GM18507 (cell line): ENCODE results near the gene KRR1.
A peak's percentile ranks its signal among the peaks of the same experiment; 100 is the strongest.
"Not testable (repeated sequence)": the region's sequence is repeated elsewhere in the genome, so short reads cannot be mapped to it uniquely, and the experiment has no call there.

Source experiments
- DNase-seq: peaks from one replicate; pipeline ENCODE4 v3.0.0; 2011; ENCODE audit warnings: low read depth; ENCODE audit not compliant: insufficient read length; ENCODE audit errors: extremely low spot score
- FAIRE-seq: peaks from 2 replicates; lab custom pipeline; 2011; peaks lifted over from hg19 to GRCh38; lab: Jason Lieb, UNC

Gene KRR1

DNA sequence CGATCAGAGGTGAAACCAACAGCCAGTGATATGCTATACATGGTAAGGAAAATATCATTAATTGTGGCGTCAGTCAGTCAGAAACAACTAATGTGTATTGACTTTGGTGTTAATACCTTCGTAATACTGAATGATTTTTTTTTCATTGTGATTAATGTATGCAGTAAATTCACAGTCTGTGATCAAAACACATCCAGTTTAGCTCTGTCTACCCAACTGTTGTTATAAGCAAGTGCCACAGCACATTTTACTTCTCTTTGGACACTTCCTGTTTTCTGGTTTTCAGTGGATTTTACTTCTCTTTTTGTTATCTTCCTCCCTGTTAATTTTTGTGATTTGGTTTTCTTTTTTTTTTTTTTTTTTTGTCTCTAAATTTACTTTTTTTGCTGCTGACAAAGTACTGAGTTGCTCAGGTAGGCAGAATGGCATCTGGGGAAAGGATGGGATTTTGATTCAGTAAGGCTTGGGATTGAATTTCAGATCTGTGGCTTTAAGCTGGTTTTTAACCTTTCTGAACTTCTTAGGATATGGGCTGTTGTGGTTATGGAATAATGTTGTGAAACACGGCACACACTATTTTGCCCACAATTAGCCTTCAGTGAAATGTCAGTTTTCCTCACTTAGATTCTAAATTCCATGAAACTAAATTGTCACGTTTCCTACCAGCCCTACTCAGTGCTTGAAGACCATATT, 30.2 kb downstream of the KRR1 start:
- no peak for FAIRE-seq
- DNase-seq = no peak

DNA sequence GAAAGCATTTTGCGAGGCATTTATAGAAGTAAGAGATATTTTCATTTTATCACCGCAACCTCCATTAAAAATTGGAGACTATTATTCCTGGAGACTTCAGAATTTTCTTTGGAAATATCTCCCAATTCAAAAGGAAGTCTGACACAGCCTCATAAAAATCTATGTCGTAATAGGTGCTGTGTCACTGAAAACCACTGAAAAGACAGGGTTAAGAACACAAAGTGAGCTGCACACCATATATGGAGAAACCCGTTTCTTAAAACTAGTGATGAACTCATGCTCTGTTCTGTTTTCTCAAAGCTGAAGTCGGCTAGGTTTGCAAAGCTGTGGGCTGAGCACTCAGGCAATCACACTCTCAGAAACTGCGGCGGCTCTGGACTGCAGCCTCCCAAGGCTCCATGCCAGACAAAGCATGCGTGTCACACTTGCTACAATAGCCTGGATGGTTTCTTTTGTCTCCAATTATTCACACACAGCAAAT, 30.9 kb downstream of the KRR1 start, which contains the start of gene GLIPR1:
Gene GLIPR1 (plus strand): TSS at position 287 of the 481 bp plus-strand sequence. CDS start 126 bp downstream, at position 413.
- peak; percentile 46 for DNase-seq
- peak; percentile 92 for FAIRE-seq

DNA sequence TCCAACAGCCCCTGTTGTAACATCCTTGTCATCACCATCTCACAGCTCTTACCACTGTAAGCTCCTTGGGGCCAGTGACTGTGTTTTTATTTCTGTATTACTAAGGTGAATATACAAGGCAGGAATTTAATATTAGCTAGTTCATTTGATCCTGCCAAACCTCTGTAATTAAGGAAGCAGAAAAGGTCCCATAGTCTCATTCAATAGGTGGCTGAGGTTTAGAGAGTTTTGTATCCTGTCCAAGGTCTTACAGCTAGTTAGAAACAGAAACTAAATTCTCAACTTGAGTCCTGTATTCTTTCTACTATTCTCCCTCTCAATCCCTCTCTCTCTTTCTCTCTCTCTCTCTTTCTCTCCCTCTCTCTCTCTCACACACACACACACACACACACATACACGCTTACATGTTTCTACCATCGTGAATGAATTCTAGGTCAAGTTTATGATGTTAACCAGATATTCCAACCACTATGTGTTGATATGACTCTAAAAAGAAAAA, 31.4 kb downstream of the KRR1 start:
- FAIRE-seq (no peak), DNase-seq (no peak)

DNA sequence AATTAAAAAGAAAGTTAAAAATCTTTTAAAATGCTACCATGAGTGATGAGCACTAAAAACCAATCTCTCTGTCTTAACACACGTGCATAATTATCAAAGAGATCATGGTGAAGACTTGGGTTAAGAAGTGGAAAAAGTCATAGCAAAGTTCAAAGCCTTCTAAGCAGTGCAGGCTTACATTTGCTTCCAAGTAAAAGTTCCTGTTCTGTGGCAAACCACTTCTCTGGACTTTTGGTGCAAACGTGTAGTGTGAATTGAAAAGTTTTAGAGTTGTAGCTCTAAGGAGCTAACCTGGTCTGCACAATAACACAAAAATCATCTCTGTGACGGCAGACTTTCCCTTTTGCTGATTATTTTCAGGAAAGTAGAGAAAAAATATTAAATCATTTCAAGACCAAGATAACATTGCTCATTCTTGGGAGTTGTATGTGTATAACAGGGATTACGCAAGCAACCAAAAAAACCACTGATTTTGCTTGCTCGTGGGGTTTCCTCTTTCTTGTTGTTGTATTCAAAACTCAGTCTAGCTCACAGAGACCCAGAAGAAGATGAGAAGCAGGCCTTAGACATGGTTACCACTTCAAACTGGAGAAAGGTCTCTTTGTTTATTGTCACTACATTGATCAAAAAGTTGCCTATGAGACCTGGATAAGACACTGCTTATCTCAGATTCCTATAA, 33.2 kb downstream of the KRR1 start:
- DNase-seq = no peak
- peak; percentile 21 for FAIRE-seq

DNA sequence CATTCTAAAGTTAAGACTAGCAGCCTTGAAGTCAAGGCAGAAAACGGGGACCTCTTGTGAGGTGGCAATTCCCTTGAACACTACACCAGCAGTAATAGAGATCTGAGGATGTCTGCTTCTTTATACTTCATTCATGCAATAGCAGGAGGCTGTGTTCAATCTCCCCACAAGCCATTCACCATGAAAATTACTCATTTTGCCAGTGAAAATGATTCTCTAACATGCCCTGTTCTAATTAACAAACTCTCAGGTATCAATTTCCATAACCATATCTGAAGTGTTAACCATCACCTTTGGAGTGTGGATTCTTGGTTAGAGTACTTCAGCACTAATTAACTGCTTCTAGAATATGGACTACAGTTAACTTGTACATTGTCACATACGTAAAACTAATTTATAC, 34.3 kb downstream of the KRR1 start:
- no peak for DNase-seq
- FAIRE-seq = peak; percentile 59

DNA sequence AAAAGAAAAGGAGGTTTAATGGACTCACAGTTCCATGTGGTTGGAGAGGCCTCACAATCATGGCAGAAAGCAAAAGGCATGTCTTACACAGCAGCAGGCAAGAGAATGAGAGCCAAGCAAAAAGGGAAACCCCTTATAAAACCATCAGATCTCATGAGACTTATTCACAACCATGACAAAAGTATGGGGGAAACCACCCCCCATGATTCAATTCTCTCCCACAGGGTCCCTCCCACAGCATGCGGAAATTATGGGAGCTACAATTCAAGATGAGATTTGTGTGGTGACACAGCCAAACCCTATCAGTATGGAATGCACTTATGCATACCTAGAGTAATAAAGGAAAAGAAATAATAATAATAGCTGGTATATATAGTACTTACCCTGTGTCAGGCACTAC, 35.3 kb downstream of the KRR1 start:
- FAIRE-seq (no peak), DNase-seq (no peak)

DNA sequence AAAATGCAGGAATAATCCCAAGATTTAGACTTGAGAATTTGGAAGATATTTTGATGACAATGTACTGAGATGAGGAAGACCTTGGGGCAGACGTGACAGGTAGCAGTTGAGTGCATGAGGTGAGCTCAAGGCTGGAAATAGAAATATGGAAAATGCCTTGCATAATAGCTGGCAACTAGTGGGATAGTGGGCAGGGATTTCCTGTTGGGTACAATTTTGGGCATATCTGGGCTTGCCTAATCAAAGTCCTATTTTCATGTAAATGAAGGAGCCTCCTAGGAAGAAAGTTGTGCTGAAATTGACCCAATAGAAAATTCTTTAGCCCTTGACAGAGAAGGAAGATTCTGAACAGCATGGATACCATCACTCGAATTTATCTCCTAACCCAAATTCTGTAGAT, 37.3 kb downstream of the KRR1 start:
- DNase-seq (no peak), FAIRE-seq (no peak)

DNA sequence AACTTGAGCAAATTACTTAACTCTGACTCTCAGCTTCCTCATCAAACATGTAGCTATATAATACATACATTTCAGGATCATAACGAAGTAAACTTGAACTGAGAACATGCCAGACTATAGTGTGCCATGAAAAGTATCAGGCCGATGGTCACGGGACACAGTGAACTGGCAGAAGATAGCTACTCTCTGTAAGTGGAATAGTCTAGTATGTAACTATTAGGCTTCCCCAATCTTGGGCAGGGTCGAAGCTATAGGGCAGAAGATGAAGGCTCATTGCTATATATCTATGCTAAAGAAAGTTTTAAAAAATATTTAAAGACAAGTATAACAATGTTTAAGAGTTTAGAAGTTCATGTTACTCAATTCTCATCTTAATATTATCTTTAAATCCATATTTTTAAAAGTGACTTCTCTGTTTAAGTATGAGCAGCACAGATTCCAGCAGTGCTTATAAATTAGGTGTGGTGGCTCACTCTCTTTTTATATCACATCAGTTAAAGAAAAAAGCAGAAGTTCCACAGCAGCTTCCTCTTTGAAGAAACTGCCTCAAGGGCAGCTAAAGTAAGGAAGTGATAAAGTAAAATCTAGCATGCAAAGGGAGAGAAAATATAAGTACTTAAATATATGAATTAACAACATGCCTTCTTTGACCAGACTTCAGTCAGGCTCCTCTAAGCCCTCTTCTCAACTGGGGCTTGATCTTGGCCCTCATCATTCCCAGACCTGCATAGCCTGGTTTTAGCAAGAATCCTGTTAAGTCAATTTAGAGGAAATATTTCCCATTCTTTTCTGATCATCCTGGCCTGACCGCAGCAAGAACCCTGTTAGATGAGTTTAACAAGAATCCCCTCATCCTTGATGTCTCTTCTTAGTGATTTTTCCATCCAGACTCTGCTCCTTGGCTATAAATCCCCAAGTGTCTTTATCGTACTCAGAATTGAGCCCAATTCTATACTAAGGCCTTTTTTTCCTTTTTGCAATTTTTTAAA, 39.2 kb downstream of the KRR1 start:
- DNase-seq (no peak), FAIRE-seq (peak; percentile 47)

DNA sequence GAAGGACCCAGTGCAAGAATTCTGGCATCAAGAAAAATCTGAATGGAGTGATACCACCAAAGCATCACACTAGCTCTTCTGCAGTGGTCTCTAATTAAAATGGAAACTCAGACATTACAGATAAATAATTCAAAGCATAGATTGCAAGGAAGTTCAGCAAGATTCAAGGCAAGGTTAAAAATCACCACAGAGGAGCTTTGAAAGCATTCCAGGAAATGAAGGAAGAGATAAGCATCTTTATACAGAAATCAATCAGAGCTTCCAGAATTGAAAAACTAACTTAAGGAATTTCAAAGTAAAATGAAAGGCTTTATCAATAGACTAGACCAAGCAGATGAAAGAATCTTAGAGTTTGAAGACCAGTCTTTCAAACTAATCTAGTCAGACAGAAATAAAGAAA, 51.2 kb downstream of the KRR1 start:
- no peak for FAIRE-seq
- DNase-seq = no peak

DNA sequence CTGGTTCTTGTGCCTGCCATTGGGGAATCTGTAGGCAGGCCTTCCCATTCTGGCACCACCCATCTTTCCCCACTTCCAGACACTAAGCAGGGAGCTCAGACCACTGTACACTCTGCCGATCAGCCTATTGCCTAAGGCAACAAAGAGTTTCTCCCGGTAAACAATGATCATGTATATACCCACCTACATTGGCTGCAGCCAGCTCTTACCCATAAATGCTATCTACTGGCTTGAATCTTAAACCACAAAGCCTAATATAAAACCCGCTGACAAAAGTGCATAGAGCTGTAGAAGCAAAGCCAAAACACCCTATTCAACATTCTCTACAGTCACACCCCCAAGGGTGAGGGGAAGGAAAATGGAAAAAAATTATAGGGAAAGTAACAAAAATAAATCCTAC, 51.7 kb downstream of the KRR1 start:
- FAIRE-seq (no peak), DNase-seq (no peak)

DNA sequence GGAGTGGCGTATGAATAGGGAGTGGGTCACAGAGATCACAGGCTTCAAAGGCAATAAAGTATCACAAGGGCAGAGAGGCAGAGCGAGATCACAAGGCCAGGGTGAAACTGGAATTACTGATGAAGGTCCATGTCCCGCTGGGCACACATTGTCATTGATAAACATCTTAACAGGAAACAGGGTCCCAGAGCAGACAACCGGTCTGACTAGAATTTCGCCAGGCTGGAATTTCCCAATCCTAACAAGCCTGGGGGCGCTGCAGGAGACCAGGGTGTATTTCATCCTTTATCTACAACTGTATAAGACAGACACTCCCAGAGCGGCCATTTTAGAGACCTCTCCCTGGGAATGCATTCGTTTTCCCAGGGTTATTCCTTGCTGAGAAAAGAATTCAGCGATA, 53.5 kb downstream of the KRR1 start:
- DNase-seq, FAIRE-seq: not testable (repeated sequence)

DNA sequence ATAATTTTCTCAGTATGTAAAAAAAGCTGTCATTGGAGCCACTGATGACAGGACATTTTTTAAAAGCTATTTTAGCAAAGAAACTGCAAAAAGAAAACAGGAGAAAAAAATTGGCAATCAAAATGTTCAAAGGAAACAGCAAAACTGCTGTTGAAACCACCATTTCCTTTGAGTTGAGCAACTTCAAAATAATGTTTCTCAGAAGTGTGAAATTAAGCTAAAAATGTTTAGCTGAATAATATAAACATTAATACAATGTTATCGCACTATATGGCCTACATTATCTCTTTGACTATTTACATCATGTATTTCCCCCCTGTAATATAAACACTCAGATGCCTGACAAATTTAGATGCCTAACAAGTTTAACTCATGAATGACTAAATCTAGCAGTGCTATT, 54.2 kb downstream of the KRR1 start:
- no peak for DNase-seq
- no peak for FAIRE-seq

DNA sequence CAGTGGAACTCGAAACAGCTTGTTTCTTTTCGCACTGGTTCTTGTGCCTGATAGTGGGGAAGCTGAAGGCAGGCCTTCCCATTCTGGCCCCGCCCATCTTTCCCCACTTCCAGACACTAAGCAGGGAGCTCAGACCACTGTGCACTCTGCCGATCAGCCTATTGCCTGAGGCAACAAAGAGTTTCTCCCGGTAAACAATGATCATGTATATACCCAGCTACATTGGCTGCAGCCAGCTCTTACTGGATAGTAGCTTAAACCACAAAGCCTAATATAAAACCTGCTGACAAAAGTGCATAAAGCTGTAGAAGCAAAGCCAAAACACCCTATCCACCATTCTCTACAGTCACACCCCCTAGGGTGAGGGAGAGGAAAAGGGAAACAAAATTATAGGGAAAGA, 55.6 kb downstream of the KRR1 start:
- FAIRE-seq = no peak
- DNase-seq = no peak

DNA sequence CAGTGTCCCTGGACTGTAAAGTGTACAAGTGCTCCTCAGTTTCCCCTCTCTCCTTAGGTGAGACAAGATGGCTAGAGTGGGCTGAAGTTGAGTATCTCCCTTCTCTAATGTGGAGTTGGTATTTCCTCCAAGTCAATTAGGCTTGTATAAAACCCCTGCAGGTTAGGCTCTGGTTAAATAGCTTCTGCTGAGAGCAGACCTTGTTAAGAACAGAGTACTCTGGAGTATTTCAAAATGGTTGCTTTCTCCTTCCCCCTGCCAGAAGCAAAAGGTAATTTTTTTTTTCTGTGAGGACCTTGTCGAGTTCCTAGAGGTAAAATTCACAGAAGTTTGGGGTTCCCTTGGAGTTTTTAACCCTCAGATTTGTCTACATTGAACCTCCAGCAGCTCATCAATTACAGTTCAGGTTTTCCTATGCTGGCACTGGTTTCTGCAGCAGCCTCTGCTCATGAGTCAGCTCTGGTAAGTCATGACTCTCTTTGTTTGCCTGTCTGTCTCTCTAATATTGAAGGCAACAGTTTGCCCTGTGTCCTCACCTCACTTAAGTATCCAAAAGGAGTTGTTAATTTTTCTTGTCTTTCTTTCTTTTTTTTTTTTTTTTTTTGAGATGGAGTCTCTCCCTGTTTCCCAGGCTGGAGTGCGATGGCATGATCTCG, 58.6 kb downstream of the KRR1 start:
- DNase-seq (no peak), FAIRE-seq (no peak)

DNA sequence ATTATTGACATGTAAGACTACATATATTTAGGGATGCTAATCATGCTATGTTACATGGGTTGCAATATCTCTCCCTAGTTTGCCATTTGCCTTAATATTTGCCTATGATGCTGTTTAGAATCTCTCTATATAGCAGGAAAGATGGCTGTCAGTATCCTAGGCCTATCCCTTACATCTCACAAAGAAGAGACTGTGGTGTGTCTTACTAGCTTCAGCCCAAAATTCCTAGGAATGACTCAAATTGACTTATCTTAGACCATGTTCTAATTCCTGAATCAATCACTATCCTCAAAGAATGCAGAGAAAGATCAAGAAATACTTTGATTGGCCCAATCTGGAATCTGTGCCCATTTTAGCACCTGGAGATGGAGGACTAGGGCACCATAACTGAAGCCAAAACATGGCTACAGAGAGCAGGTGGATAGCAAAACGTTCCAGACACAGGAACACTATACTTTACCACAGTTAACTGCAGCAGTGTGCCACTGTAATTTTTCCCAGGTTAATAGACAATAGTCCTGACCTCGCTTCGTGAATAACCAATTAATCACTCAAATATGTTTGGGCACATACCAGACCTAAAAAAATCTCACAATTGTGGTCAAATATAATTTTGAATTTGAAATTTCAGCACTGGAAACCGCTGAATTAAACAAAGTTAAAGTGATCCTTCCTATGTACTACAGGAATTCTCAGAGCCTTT, 63.6 kb downstream of the KRR1 start:
- no peak for DNase-seq
- FAIRE-seq = no peak

DNA sequence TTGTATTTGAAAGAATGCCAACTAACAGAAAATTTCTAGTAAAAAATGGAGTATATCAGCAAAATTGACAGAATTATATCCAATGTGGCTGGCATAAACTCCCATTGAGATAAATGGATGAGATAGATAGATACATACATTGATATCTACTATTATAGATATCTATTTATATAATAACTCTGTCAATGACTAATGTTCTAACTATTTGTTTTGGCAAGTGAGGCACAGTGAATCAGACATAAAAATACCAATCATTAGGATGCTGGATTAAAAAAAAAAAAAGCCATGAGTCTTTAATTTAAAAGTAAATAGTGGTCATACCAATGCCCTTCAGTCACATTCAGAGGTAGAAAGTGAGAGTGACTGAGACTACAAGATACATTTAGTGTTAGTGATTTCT, 64.6 kb downstream of the KRR1 start:
- DNase-seq (no peak), FAIRE-seq (no peak)

DNA sequence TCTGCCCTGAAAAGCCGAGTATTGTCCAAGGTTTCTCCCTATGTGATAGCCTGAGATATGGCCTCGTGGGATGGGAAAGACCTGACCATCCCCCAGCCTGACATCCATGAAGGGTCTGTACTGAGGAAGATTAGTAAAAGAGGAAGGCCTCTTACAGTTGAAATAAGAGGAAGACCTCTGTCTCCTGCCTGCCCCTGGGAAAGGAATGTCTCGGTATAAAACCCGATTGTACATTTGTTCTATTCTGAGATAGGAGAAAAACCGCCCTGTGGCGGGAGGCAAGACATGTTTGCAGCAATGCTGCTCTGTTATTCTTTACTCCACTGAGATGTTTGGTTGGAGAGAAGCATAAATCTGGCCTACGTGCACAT, 66.3 kb downstream of the KRR1 start:
- not testable (repeated sequence) for DNase-seq, FAIRE-seq

DNA sequence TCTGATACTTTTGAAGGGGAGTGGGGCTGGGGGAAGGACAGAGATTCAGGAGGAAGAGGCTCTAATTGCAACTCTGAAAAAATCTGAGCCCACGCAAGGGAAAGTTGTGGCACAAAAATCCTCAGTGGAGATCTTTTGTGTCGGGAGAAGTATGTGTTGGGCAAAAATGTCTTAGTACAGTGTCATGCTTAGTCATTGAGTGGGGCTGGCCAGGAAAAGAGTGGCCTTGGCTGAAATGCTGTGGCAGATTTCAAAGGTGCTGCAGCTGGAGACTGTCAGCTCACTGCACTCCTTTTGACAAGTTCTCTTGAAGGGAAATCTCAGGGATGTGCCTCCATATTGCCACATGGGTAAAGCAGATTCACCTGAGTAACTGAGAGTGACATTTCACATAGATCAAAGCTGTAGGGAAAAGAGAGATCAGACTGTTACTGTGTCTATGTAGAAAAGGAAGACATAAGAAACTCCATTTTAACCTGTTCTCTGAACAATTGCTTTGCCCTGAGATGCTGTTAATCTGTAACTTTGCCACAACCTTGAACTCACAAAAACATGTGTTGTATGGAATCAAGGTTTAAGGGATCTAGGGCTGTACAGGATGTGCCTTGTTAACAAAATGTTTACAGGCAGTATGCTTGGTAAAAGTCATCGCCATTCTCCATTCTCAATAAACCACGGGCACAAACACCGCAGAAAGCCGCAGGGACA, 66.8 kb downstream of the KRR1 start:
- no peak for DNase-seq
- no peak for FAIRE-seq
